ENCODE results near the gene CTBP1.

- no peak for TF ChIP-seq CTCF (IDR thresholded peaks at IDR 0.05)
- TF ChIP-seq POLR2A (IDR thresholded peaks at IDR 0.05), result no peak
Observed at GRCh38 chr4:1288786-1289185, 39.9 kb upstream of the CTBP1 start.

Measured in breast epithelium (tissue), 3 donors.